Naive thymus-derived CD4-positive, alpha-beta T cell (primary cell): Measurements from ENCODE around the gene PEX1. TPM values are rescaled to one million over a fixed set of nuclear protein-coding genes. Genes with fewer than 3 reads are reported as not detected.
A peak's percentile ranks its signal among the peaks of the same experiment; 100 is the strongest.
"Not testable (repeated sequence)": the region's sequence is repeated elsewhere in the genome, so short reads cannot be mapped to it uniquely, and the experiment has no call there.

Experiments
- ATAC-seq: fragments of 150-1000 bp; cut with Tn5 transposase; 2 replicates; pipeline ENCODE4 v1.10.0; 2021; ENCODE audit warnings: mild to moderate bottlenecking, moderate library complexity
- CTCF ChIA-PET: fragments of 350-600 bp; sonication (Branson Sonifier 250); formaldehyde crosslinking; loops from one replicate; lab custom pipeline; 2021; ENCODE audit warnings: antibody characterized with exemption; lab: Charles Lee
- POLR2A ChIA-PET: fragments of 350-600 bp; sonication (Branson Sonifier 250); formaldehyde crosslinking; loops from one replicate; lab custom pipeline; 2021; ENCODE audit warnings: antibody characterized with exemption, inconsistent platforms; lab: Charles Lee
- DNase-seq, 9 donors: peaks; one replicate each; pipeline versions ENCODE4 v3.0.0 to v3.0.0-alpha.2; 2020 to 2022; ENCODE audit warnings: mixed read lengths in 1 of 9
- H3K27ac ChIP-seq: one replicate; pipeline ENCODE4 v1.7.0; 2013; ENCODE audit warnings: mild to moderate bottlenecking, low read depth, low read length, moderate library complexity
- H3K27me3 ChIP-seq, 2 donors: one replicate each; pipeline ENCODE4 v1.7.0; 2013; ENCODE audit warnings: low read length in 2 of 2, mild to moderate bottlenecking in 2 of 2, moderate library complexity in 2 of 2; ENCODE audit not compliant: control insufficient read depth in 2 of 2, insufficient read depth in 2 of 2
- H3K36me3 ChIP-seq, 3 experiments: 1 replicate in 2 of 3; 2 replicates in 1 of 3; pipeline ENCODE4 v1.7.0; 2013; ENCODE audit warnings: low read length in 3 of 3, mild to moderate bottlenecking in 3 of 3, moderate library complexity in 1 of 3; ENCODE audit not compliant: insufficient read depth in 3 of 3, control insufficient read depth in 2 of 3
- H3K4me1 ChIP-seq, 2 donors: one replicate each; pipeline ENCODE4 v1.7.0; 2013; ENCODE audit warnings: low read length in 2 of 2, mild to moderate bottlenecking in 2 of 2, moderate library complexity in 1 of 2; ENCODE audit not compliant: control insufficient read depth in 2 of 2, insufficient read depth in 2 of 2
- H3K4me3 ChIP-seq: 2 replicates; pipeline ENCODE4 v1.7.0; 2013; ENCODE audit warnings: mild to moderate bottlenecking, low read length
- H3K9me3 ChIP-seq, 3 experiments: 1 replicate in 2 of 3; 2 replicates in 1 of 3; pipeline ENCODE4 v1.7.0; 2013; ENCODE audit warnings: low read length in 3 of 3; ENCODE audit not compliant: control insufficient read depth in 2 of 3
- H3K27ac Mint-ChIP-seq, 9 donors: one replicate each; pipeline ENCODE4 v1.8.0; 2020 to 2022; ENCODE audit warnings: mixed read lengths in 9 of 9, mild to moderate bottlenecking in 8 of 9, moderate library complexity in 5 of 9, inconsistent platforms in 2 of 9
- H3K27me3 Mint-ChIP-seq, 5 donors: one replicate each; pipeline ENCODE4 v1.8.0; 2021 to 2022; ENCODE audit warnings: mixed read lengths in 5 of 5, mild to moderate bottlenecking in 1 of 5
- H3K36me3 Mint-ChIP-seq, 5 donors: one replicate each; pipeline ENCODE4 v1.8.0; 2020 to 2022; ENCODE audit warnings: mixed read lengths in 5 of 5, mild to moderate bottlenecking in 3 of 5, inconsistent platforms in 1 of 5
- H3K4me1 Mint-ChIP-seq, 7 donors: one replicate each; pipeline ENCODE4 v1.8.0; 2020 to 2022; ENCODE audit warnings: mixed read lengths in 7 of 7, mild to moderate bottlenecking in 3 of 7, inconsistent platforms in 1 of 7
- H3K4me3 Mint-ChIP-seq, 10 donors: one replicate each; pipeline ENCODE4 v1.8.0; 2020 to 2022; ENCODE audit warnings: mild to moderate bottlenecking in 10 of 10, mixed read lengths in 10 of 10, moderate library complexity in 6 of 10, inconsistent platforms in 2 of 10
- H3K9me3 Mint-ChIP-seq, 11 donors: one replicate each; pipeline ENCODE4 v1.8.0; 2020 to 2022; ENCODE audit warnings: mixed read lengths in 11 of 11, mild to moderate bottlenecking in 4 of 11, inconsistent platforms in 1 of 11, moderate library complexity in 1 of 11
- intact Hi-C, 2 donors: fragments of 100-400 bp; cut with micrococcal nuclease; formaldehyde crosslinking; loops; one replicate each; pipeline ENCODE4 v1.15.1; 2023
- polyA plus RNA-seq, 2 donors: library from polyadenylated mRNA; unstranded; fragments of 300-500 nt; fragmentation: Illumina TruSeq; gene quantifications; one replicate each; pipeline ENCODE4 v1.2.3, GENCODE V29; 2021
- total RNA-seq, 6 experiments: library from RNA in 5 of 6; stranded (reverse) in 5 of 6; gene quantifications; 1 replicate in 5 of 6; 2 replicates in 1 of 6; pipeline ENCODE4 v1.2.3 and lab custom pipeline; 2021 to 2026

Gene PEX1
- total and polyA plus RNA-seq, 7 experiments from 2014 or later: 9.7 to 43.3 (median 23.1) TPM

DNA sequence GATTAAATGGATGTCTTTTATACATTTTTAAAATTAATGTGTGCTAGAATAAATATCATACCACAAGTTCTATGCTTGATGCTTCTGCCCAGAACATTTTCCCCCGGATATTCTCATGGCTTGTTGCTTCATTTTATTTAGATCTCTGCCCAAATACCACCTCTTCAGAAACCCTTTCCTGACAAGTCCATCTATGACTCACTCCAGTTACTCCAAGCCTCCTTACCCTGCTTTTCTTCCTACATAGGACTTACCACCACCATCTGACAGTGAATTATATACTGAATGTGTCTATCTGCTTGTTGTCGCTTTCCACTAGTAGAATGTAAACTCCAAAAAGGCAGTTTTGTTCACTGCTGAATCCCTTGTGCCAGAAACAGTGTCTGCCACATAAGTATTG is 31.4 kb downstream of the PEX1 start:
- DNase-seq (no peak), ATAC-seq (no peak)
- H3K27me3 Mint-ChIP-seq: no peaks in the 10 kb centered on the region
- no peaks in the 10 kb centered on the region for H3K9me3 Mint-ChIP-seq
- Histone ChIP-seq H3K27me3 (no peaks in the 10 kb centered on the region), H3K9me3 (no peaks in the 10 kb centered on the region), H3K27ac (no peak overlapping the region), H3K36me3 (peaks cover 0 to 66% (median 15%) of the 10 kb centered on the region in 3 experiments), H3K4me3 (no peak overlapping the region), H3K4me1 (no peaks in the 10 kb centered on the region)
- CTCF ChIA-PET: no interaction called here
- H3K4me1 Mint-ChIP-seq: peaks cover 0 to 5% (median 0%) of the 10 kb centered on the region in 7 donors
- no peak overlapping the region for H3K4me3 Mint-ChIP-seq
- peaks cover 10 to 50% (median 26%) of the 10 kb centered on the region in 5 donors for H3K36me3 Mint-ChIP-seq
- POLR2A ChIA-PET: no interaction called here
- H3K27ac Mint-ChIP-seq: peak overlapping the region in 1 of 9 donors; percentile 32
- intact Hi-C loops: no loop called here

DNA sequence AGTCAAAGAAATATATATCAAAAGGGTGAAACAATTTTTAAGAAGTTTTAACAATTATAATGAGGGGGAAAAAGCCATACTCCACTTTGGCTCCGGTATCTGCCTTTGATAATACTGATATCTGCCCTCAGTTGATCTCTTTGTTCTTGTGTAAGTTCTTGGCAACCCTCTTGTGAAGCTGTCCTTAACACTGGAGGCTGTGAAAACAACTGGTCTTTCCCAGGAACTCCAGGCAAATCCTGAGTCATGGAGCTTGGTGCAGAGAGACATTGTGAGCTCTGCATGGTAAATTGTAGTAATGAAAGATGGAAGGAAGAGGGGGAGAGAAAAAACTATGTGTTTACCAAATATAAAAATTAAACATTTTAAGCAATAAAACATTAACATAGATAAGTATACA is 38.7 kb downstream of the PEX1 start:
- DNase-seq: no peak
- Mint-ChIP-seq H3K4me1 (no peaks in the 10 kb centered on the region), H3K4me3 (no peak overlapping the region), H3K36me3 (peaks cover 0 to 42% (median 19%) of the 10 kb centered on the region in 5 donors), H3K27me3 (no peaks in the 10 kb centered on the region), H3K9me3 (no peaks in the 10 kb centered on the region), H3K27ac (peak overlapping the region in 2 of 9 donors; percentile 33)
- Histone ChIP-seq H3K36me3 (peaks cover 16 to 71% (median 27%) of the 10 kb centered on the region in 3 experiments), H3K27me3 (no peaks in the 10 kb centered on the region), H3K9me3 (no peaks in the 10 kb centered on the region), H3K4me1 (no peaks in the 10 kb centered on the region), H3K27ac (no peak overlapping the region), H3K4me3 (no peak overlapping the region)
- no peak for ATAC-seq
- intact Hi-C loops: loop anchor here in 1 of 2 donors (1.0 kb wide), 1 partner anchor 21 kb away; no protein-coding TSS in a partner anchor
- POLR2A ChIA-PET: interaction anchor here (0.5 to 0.7 kb wide), 2 partner anchors 41 to 52 kb away, joined by 3 read pairs; no protein-coding TSS in a partner anchor
- CTCF ChIA-PET: no interaction called here

DNA sequence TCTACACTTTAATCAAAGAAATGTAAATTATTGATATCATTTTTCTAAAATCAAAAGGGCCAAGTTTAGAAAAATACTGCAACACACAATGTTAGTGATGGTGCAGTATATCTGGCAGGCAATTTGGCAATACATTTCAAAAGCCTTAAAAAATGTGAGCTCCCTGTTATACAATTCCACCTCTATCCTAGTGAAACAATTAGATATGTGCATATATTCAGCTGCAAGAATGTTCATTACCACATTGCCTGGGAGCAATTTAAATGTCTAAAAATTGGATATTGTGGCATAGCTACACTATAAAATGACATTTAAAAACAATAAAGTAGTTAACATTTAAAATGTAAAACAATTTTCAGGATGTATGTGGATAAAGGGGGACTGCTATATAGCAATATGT is 40.5 kb downstream of the PEX1 start:
- no peaks in the 10 kb centered on the region for H3K27me3 ChIP-seq
- DNase-seq (no peak), ATAC-seq (no peak)
- H3K9me3 Mint-ChIP-seq: no peaks in the 10 kb centered on the region
- H3K9me3 ChIP-seq: no peaks in the 10 kb centered on the region
- H3K4me3 Mint-ChIP-seq: no peak overlapping the region
- ChIA-PET CTCF (no interaction called here), POLR2A (interaction anchor here (0.9 to 1.3 kb wide), 2 partner anchors 40 to 41 kb away, joined by 3 to 4 read pairs; partner anchors contain the start of genes GATAD1, PEX1 and RBM48)
- peaks cover 0 to 33% (median 19%) of the 10 kb centered on the region in 5 donors for H3K36me3 Mint-ChIP-seq
- H3K27ac ChIP-seq: no peak overlapping the region
- no peaks in the 10 kb centered on the region for H3K4me1 ChIP-seq
- no peaks in the 10 kb centered on the region for H3K4me1 Mint-ChIP-seq
- H3K27me3 Mint-ChIP-seq: no peaks in the 10 kb centered on the region
- no peak overlapping the region for H3K4me3 ChIP-seq
- intact Hi-C loops: no loop called here
- peaks cover 16 to 61% (median 19%) of the 10 kb centered on the region in 3 experiments for H3K36me3 ChIP-seq
- H3K27ac Mint-ChIP-seq: no peak overlapping the region

DNA sequence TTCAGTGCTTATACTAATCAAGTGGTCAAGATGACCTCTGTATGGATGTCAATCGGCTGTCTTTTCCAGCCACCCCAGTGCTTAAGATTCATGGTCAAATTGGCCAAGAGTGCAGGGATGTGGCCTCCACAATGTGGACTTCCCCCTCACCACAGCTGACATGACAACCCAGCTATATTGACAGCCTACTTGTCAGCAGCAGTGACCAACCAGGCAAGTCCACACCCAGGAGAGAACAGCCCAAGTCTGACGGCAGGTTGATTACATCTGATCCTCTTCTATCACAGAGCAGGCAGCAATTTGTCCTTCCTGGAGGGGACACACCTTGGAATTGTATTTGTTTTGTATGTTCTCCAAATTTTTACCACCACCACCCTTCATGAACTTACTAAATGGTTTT is 42.3 kb downstream of the PEX1 start:
- Histone ChIP-seq H3K9me3 (no peaks in the 10 kb centered on the region), H3K4me1 (no peaks in the 10 kb centered on the region), H3K4me3 (no peak overlapping the region), H3K27me3 (no peaks in the 10 kb centered on the region), H3K27ac (no peak overlapping the region), H3K36me3 (peaks cover 15 to 45% (median 16%) of the 10 kb centered on the region in 3 experiments)
- ChIA-PET CTCF (no interaction called here), POLR2A (no interaction called here)
- H3K4me1 Mint-ChIP-seq: no peaks in the 10 kb centered on the region
- ATAC-seq (no peak), DNase-seq (no peak)
- no peaks in the 10 kb centered on the region for H3K27me3 Mint-ChIP-seq
- H3K36me3 Mint-ChIP-seq: peaks cover 0 to 25% (median 14%) of the 10 kb centered on the region in 5 donors
- H3K4me3 Mint-ChIP-seq: no peak overlapping the region
- intact Hi-C loops: no loop called here
- no peak overlapping the region for H3K27ac Mint-ChIP-seq
- H3K9me3 Mint-ChIP-seq: no peaks in the 10 kb centered on the region

DNA sequence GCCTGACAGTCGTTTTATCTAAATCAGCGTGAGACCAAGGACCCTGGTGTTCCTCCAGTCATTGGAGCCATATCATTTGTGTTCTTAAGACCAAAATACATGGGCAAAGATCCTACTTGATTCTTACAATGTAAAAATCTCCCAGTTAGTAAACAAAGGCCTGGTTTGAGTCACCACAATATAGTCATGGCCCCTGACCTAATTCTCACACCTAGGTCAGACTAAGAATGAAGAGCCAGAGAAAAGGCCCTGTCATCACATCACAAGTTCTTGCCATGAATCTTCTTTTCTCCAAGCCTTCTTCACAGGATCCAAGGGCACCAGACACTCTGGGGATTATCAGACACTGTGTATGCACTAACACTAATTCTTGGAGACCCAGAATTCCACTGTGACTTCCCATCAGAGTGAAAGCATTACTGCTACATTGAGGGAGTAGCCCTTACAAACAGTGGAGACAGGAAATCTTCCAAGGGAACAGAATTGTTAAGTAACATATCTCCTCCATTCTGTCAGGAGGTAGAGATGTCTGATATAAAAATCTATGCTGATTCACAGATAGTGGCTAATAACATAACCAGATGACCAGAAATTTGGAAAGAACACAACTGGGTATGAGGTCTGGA is 42.9 kb downstream of the PEX1 start:
- H3K27ac Mint-ChIP-seq: no peak overlapping the region
- Histone ChIP-seq H3K4me1 (no peaks in the 10 kb centered on the region), H3K9me3 (no peaks in the 10 kb centered on the region), H3K4me3 (no peak overlapping the region), H3K27ac (no peak overlapping the region), H3K27me3 (no peaks in the 10 kb centered on the region), H3K36me3 (peaks cover 12 to 39% (median 16%) of the 10 kb centered on the region in 3 experiments)
- peaks cover 0 to 25% (median 13%) of the 10 kb centered on the region in 5 donors for H3K36me3 Mint-ChIP-seq
- no peak overlapping the region for H3K4me3 Mint-ChIP-seq
- intact Hi-C loops: no loop called here
- ChIA-PET POLR2A (no interaction called here), CTCF (no interaction called here)
- H3K27me3 Mint-ChIP-seq: no peaks in the 10 kb centered on the region
- H3K4me1 Mint-ChIP-seq: no peaks in the 10 kb centered on the region
- no peak for ATAC-seq
- H3K9me3 Mint-ChIP-seq: no peaks in the 10 kb centered on the region
- no peak for DNase-seq

DNA sequence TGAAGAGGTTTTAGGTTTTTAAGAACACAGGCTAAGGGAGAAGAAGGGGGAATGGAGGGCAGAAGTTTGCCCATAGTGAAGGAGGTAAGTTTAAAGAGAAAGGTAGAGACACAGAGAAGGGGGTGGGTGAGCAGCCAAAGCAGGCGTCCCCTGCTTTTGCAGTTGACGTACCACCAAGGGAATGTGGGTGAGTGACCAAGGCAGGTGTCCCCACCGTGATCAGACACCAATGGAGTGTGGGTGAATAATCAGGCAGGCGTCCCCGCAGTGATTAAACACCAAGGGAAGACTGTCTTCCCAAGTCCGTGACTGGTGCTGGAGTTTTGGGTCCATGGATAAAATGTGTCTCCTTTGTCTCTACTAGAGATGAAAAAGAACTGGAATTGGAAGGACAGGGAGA is 44.1 kb downstream of the PEX1 start:
- H3K9me3 Mint-ChIP-seq, POLR2A ChIA-PET, ATAC-seq, H3K4me3 Mint-ChIP-seq, DNase-seq, H3K27me3 ChIP-seq, H3K9me3 ChIP-seq, H3K27ac Mint-ChIP-seq, H3K27me3 Mint-ChIP-seq, CTCF ChIA-PET, H3K4me1 ChIP-seq, H3K27ac ChIP-seq, intact Hi-C loops, H3K4me3 ChIP-seq, H3K4me1 Mint-ChIP-seq: not testable (repeated sequence)
- H3K36me3 Mint-ChIP-seq: peaks cover 0 to 19% (median 8%) of the 10 kb centered on the region in 5 donors
- peaks cover 6 to 31% (median 12%) of the 10 kb centered on the region in 3 experiments for H3K36me3 ChIP-seq

DNA sequence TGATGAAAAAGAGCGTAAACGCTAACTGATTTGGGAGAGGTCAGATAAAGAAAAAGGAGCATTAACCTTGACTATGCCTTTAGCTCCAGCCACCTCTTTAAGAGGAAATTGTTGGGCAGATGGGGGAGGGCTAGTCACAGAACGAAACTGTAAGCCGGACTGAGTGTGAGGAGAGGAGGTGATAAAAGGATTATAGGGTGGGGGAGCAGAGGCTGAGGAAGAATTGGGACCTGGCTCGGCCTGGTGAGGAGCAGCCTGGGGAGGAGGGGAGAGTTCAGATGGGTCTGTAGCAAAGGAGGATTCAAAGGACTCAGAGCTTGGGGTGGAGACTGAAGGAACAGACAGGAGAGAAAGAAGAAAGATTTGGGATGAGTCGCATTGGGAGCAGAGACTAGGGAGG is 44.7 kb downstream of the PEX1 start:
- H3K9me3 Mint-ChIP-seq, H3K4me3 ChIP-seq, POLR2A ChIA-PET, H3K9me3 ChIP-seq, ATAC-seq, H3K4me1 Mint-ChIP-seq, H3K27me3 Mint-ChIP-seq, H3K27ac Mint-ChIP-seq, DNase-seq, H3K4me3 Mint-ChIP-seq, H3K27ac ChIP-seq, intact Hi-C loops, CTCF ChIA-PET, H3K27me3 ChIP-seq, H3K4me1 ChIP-seq: not testable (repeated sequence)
- peaks cover 0 to 17% (median 7%) of the 10 kb centered on the region in 5 donors for H3K36me3 Mint-ChIP-seq
- peaks cover 5 to 29% (median 12%) of the 10 kb centered on the region in 3 experiments for H3K36me3 ChIP-seq
